ENCODE data around the gene TSPEAR.
"Not testable (repeated sequence)": the region's sequence is repeated elsewhere in the genome, so short reads cannot be mapped to it uniquely, and the experiment has no call there.

TSPEAR gene

GRCh38 chr21:44687671-44688070 lies 23.7 kb downstream of the TSPEAR start:
- H3K27ac ChIP-seq = no peak overlapping the region
- peaks cover 2 to 9% (median 7%) of the 10 kb centered on the region in 11 experiments for H3K9me3 ChIP-seq (replicated peaks in 1 of 11)
- no peaks in the 10 kb centered on the region for H4K20me1 ChIP-seq
- no peak overlapping the region for H3K4me3 ChIP-seq
- peaks cover 0 to 9% (median 0%) of the 10 kb centered on the region in 10 experiments; a peak in 3 of 20 replicates for H3K4me1 ChIP-seq
- no peak overlapping the region for H3K9ac ChIP-seq
- H3K27me3 ChIP-seq = no peaks in the 10 kb centered on the region; a peak in 1 of 22 replicates
- no peak overlapping the region for H3K4me2 ChIP-seq
- no peaks in the 10 kb centered on the region for H3K36me3 ChIP-seq
- TF ChIP-seq Cebpa-rat (IDR thresholded peaks at IDR 0.05) = no peak

GRCh38 chr21:44686843-44687561 lies 24.4 kb downstream of the TSPEAR start:
- no peak overlapping the region for H3K9ac ChIP-seq
- H4K20me1 ChIP-seq = no peaks in the 10 kb centered on the region
- H3K36me3 ChIP-seq = no peaks in the 10 kb centered on the region
- peaks cover 0 to 9% (median 0%) of the 10 kb centered on the region in 10 experiments; a peak in 3 of 20 replicates for H3K4me1 ChIP-seq
- H3K9me3 ChIP-seq (replicated peaks in 1 of 11) = peaks cover 0 to 2% (median under 1%) of the 10 kb centered on the region in 11 experiments; a peak in 6 of 22 replicates
- no peak overlapping the region for H3K27ac ChIP-seq
- H3K4me3 ChIP-seq = no peak overlapping the region
- no peak for TF ChIP-seq Cebpa-rat (IDR thresholded peaks at IDR 0.05)
- no peaks in the 10 kb centered on the region; a peak in 1 of 22 replicates for H3K27me3 ChIP-seq
- no peak overlapping the region for H3K4me2 ChIP-seq

GRCh38 chr21:44686000-44686781 lies 25.2 kb downstream of the TSPEAR start:
- no peak for TF ChIP-seq Cebpa-rat (IDR thresholded peaks at IDR 0.05)
- H3K9me3 ChIP-seq (replicated peaks in 1 of 11) = no peaks in the 10 kb centered on the region
- H3K27me3 ChIP-seq = no peaks in the 10 kb centered on the region; a peak in 1 of 22 replicates
- no peaks in the 10 kb centered on the region for H3K36me3 ChIP-seq
- H3K4me1 ChIP-seq = peaks cover 0 to 9% (median 0%) of the 10 kb centered on the region in 10 experiments; a peak in 3 of 20 replicates
- H3K4me3 ChIP-seq = no peak overlapping the region
- no peak overlapping the region for H3K9ac ChIP-seq
- no peaks in the 10 kb centered on the region for H4K20me1 ChIP-seq
- no peak overlapping the region for H3K27ac ChIP-seq
- peak overlapping the region in 2 of 11 experiments; percentile 7 to 30; a peak in 1 of 22 replicates for H3K4me2 ChIP-seq

GRCh38 chr21:44685050-44685449 lies 26.3 kb downstream of the TSPEAR start:
- H3K27me3 ChIP-seq; H3K4me1 ChIP-seq; H3K27ac ChIP-seq; H3K4me3 ChIP-seq; H3K4me2 ChIP-seq; H3K9me3 ChIP-seq (replicated peaks in 1 of 11); H3K9ac ChIP-seq; H4K20me1 ChIP-seq; H3K36me3 ChIP-seq: not testable (repeated sequence)

GRCh38 chr21:44684483-44684882 lies 26.9 kb downstream of the TSPEAR start:
- Histone ChIP-seq H3K36me3 (no peaks in the 10 kb centered on the region), H4K20me1 (no peaks in the 10 kb centered on the region), H3K4me1 (peaks cover 0 to 9% (median 0%) of the 10 kb centered on the region in 10 experiments; a peak in 3 of 20 replicates), H3K4me3 (no peak overlapping the region), H3K4me2 (no peak overlapping the region), H3K27me3 (no peaks in the 10 kb centered on the region; a peak in 1 of 22 replicates), H3K27ac (no peak overlapping the region), H3K9me3 (replicated peaks in 1 of 11) (no peaks in the 10 kb centered on the region), H3K9ac (no peak overlapping the region)
- no peak for TF ChIP-seq Cebpa-rat (IDR thresholded peaks at IDR 0.05)

GRCh38 chr21:44684077-44684476 lies 27.3 kb downstream of the TSPEAR start:
- H3K36me3 ChIP-seq = no peaks in the 10 kb centered on the region
- H4K20me1 ChIP-seq = no peaks in the 10 kb centered on the region
- H3K27me3 ChIP-seq = no peaks in the 10 kb centered on the region; a peak in 1 of 22 replicates
- no peak overlapping the region for H3K4me2 ChIP-seq
- no peaks in the 10 kb centered on the region for H3K9me3 ChIP-seq (replicated peaks in 1 of 11)
- TF ChIP-seq Cebpa-rat (IDR thresholded peaks at IDR 0.05) = no peak
- H3K27ac ChIP-seq = no peak overlapping the region
- H3K4me1 ChIP-seq = peaks cover 0 to 9% (median 0%) of the 10 kb centered on the region in 10 experiments; a peak in 3 of 20 replicates
- H3K9ac ChIP-seq = no peak overlapping the region
- no peak overlapping the region for H3K4me3 ChIP-seq

GRCh38 chr21:44682580-44683151 lies 28.7 kb downstream of the TSPEAR start:
- Histone ChIP-seq H3K4me1 (peaks cover 0 to 9% (median 0%) of the 10 kb centered on the region in 10 experiments; a peak in 3 of 20 replicates), H3K4me2 (no peak overlapping the region), H3K27me3 (no peaks in the 10 kb centered on the region; a peak in 1 of 22 replicates), H3K36me3 (no peaks in the 10 kb centered on the region), H3K9me3 (replicated peaks in 1 of 11) (peaks cover 0 to 4% (median 0%) of the 10 kb centered on the region in 11 experiments; a peak in 1 of 22 replicates), H4K20me1 (no peaks in the 10 kb centered on the region), H3K4me3 (no peak overlapping the region), H3K27ac (no peak overlapping the region), H3K9ac (no peak overlapping the region)
- TF ChIP-seq Cebpa-rat (IDR thresholded peaks at IDR 0.05) = no peak

- no peaks in the 10 kb centered on the region for H4K20me1 ChIP-seq
- H3K9ac ChIP-seq = no peak within 1 kb of the TSS
- H3K36me3 ChIP-seq = no peaks in the 10 kb centered on the region
- H3K27me3 ChIP-seq = no peaks in the 10 kb centered on the region; a peak in 1 of 22 replicates
- H3K4me1 ChIP-seq = peaks cover 0 to 9% (median 0%) of the 10 kb centered on the region in 10 experiments; a peak in 3 of 20 replicates
- no peak for TF ChIP-seq Cebpa-rat (IDR thresholded peaks at IDR 0.05)
- H3K9me3 ChIP-seq (replicated peaks in 1 of 11) = peaks cover 0 to 4% (median 0%) of the 10 kb centered on the region in 11 experiments; a peak in 1 of 22 replicates
- H3K4me2 ChIP-seq = no peak within 1 kb of the TSS
- H3K4me3 ChIP-seq = no peak within 1 kb of the TSS
- H3K27ac ChIP-seq = no peak within 1 kb of the TSS
Measured at GRCh38 chr21:44681861-44682579, 29.4 kb downstream of the TSPEAR start, which contains the start of gene KRTAP12-1. Gene KRTAP12-1, minus strand, starts transcription at chr21:44682163. Its CDS starts 40 bp downstream, at chr21:44682123.

Data from BLaER1 treated with 17β-estradiol and CSF1 and Interleukin-3, amounts not matched to agents 10 nM and 100 nM (cell line).